OCI-LY3 (cell line): ENCODE measurements around the gene MRPL42.

Experiments
- H2AFZ ChIP-seq: fragments of 200-600, 300-600 bp; shearing (Covaris generic); 2 replicates; pipeline ENCODE4 v1.6.0; 2014; ENCODE audit warnings: antibody characterized with exemption, low read depth, low read length
- H3K27ac ChIP-seq: fragments of 200-600, 300-600 bp; sonication (generic); 2 replicates; pipeline ENCODE4 v1.5.1; 2014; ENCODE audit warnings: mild to moderate bottlenecking, low read length, moderate library complexity, mixed read lengths
- H3K27me3 ChIP-seq: fragments of 200-600, 300-600 bp; sonication (generic); 2 replicates; pipeline ENCODE4 v1.6.1; 2014; ENCODE audit warnings: low read depth, low read length, mixed read lengths
- H3K36me3 ChIP-seq: fragments of 200-600, 300-600 bp; sonication (generic); replicated peaks from 2 replicates; pipeline ENCODE3; 2014; ENCODE audit warnings: low read depth, low read length, mixed read lengths
- H3K4me1 ChIP-seq: fragments of 300-600, 200-600 bp; sonication (generic); 2 replicates; pipeline ENCODE4 v1.6.1; 2014; ENCODE audit warnings: low read length, mixed read lengths
- H3K4me2 ChIP-seq: fragments of 200-600, 300-600 bp; sonication (generic); 2 replicates; pipeline ENCODE4 v1.6.1; 2014; ENCODE audit warnings: low read length, mixed read lengths
- H3K4me3 ChIP-seq: fragments of 300-600, 200-600 bp; sonication (generic); 2 replicates; pipeline ENCODE4 v1.5.1; 2014; ENCODE audit warnings: antibody characterized with exemption, mild to moderate bottlenecking, low read length, moderate library complexity
- H3K79me2 ChIP-seq: fragments of 300-600, 200-600 bp; shearing (Covaris generic); 2 replicates; pipeline ENCODE4 v1.6.1; 2014; ENCODE audit warnings: mild to moderate bottlenecking, low read length, mixed read lengths
- H3K9ac ChIP-seq: fragments of 300-600, 200-600 bp; shearing (Covaris generic); 2 replicates; pipeline ENCODE4 v1.6.0; 2014; ENCODE audit warnings: mild to moderate bottlenecking, low read length, moderate library complexity
- H3K9me3 ChIP-seq: fragments of 200-600, 300-600 bp; shearing (Covaris generic); 2 replicates; pipeline ENCODE4 v1.6.1; 2014; ENCODE audit warnings: low read length, mixed read lengths; ENCODE audit not compliant: insufficient read depth
- H4K20me1 ChIP-seq: fragments of 200-600, 300-600 bp; sonication (generic); 2 replicates; pipeline ENCODE4 v1.6.1; 2016; ENCODE audit warnings: low read length, mixed read lengths; ENCODE audit not compliant: insufficient read depth
- EZH2phosphoT487 ChIP-seq: fragments of 200-600 bp; shearing (Covaris generic); IDR thresholded peaks from 2 replicates; pipeline ENCODE4 v1.6.1; 2018; ENCODE audit warnings: antibody characterized with exemption, mixed run types, low read depth
- TF ChIP-seq, protein P1 (sequence below): fragments of 200-600, 300-600 bp; sonication (generic); IDR thresholded peaks from 2 replicates; pipeline ENCODE4 v1.5.1; 2014; ENCODE audit warnings: antibody characterized with exemption, low read length, low read depth

MRPL42 gene

DNA sequence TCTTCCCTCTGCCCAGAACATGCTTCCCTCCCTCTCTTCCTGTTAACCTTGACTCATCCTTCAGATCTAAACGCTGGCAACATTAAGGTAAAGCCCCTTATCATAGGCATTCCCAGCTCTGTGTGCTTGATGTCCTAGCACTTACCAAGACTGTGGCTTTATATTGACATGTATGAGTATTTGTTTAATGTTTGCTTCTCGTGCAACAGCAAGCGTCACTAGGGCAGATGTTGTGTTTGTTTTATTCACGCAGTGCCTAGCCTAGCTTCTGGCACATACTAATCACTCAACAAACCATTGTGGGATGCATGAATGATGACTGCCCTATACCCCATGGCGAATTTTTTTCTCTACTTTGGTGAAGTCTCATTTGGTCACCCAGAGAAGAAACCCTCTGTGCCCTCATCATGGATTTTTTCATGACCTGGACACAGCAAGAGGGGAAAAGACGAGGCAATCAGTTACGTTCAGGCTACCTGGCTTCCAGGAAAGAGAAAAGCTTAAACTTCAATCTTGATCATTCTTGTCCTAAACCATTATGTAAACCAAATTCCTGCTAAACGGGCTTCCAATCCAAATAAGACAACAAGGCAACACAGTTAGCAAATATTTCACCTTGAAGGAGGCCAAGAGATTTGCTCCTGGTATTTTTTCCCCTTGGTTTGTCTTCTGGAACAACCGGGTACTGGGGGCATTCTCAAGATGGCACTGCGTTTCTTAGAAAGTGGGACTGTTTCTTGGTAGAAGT is 57.2 kb downstream of the MRPL42 start:
- TF ChIP-seq, protein P1, sequence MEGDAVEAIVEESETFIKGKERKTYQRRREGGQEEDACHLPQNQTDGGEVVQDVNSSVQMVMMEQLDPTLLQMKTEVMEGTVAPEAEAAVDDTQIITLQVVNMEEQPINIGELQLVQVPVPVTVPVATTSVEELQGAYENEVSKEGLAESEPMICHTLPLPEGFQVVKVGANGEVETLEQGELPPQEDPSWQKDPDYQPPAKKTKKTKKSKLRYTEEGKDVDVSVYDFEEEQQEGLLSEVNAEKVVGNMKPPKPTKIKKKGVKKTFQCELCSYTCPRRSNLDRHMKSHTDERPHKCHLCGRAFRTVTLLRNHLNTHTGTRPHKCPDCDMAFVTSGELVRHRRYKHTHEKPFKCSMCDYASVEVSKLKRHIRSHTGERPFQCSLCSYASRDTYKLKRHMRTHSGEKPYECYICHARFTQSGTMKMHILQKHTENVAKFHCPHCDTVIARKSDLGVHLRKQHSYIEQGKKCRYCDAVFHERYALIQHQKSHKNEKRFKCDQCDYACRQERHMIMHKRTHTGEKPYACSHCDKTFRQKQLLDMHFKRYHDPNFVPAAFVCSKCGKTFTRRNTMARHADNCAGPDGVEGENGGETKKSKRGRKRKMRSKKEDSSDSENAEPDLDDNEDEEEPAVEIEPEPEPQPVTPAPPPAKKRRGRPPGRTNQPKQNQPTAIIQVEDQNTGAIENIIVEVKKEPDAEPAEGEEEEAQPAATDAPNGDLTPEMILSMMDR = no peak
- no peak for TF ChIP-seq EZH2phosphoT487
- H3K36me3 ChIP-seq = no peaks in the 10 kb centered on the region
- H3K9me3 ChIP-seq = no peaks in the 10 kb centered on the region
- H3K27ac ChIP-seq = no peak overlapping the region
- H3K4me2 ChIP-seq = no peak overlapping the region
- no peak overlapping the region for H3K9ac ChIP-seq
- 0 out of 2 replicates have a peak, but pooled peaks cover 3% of the 10 kb centered on the region for H3K27me3 ChIP-seq
- H3K4me1 ChIP-seq = no peaks in the 10 kb centered on the region
- no peak overlapping the region for H2AFZ ChIP-seq
- H3K4me3 ChIP-seq = no peak overlapping the region
- H3K79me2 ChIP-seq = no peaks in the 10 kb centered on the region
- no peaks in the 10 kb centered on the region for H4K20me1 ChIP-seq

DNA sequence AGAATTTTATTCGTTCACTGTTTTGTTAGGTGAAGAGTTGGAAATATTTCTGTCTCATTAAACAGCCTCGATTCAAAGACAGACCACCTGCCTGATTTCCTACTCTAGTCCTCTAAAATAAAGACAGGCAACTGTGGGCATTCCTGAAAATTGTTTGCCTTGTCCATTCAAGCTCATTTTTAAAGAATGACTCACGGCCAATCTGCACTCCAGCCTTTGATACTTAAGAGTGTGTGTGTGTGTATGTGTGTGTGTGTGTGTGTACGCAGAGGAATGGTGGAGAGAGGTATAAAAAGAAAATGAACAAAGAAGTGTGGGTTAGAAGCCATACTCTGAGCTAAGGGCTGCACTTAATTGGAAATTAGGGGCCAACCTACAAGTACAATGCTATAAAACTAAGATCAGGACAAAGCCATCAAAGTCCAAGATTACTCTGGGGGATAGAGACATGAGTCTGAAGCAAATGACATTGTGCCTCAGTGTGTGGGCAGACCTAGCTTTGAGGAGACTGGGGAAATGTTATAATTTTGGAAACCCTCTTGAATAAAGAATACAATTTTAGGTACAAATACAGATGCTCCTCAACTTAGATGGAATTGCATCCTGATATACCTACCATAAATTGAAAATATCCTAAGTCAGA is 59.6 kb downstream of the MRPL42 start:
- no peaks in the 10 kb centered on the region for H3K36me3 ChIP-seq
- no peak overlapping the region for H3K9ac ChIP-seq
- no peaks in the 10 kb centered on the region for H3K79me2 ChIP-seq
- no peak overlapping the region for H3K4me3 ChIP-seq
- H4K20me1 ChIP-seq = no peaks in the 10 kb centered on the region
- H3K27ac ChIP-seq = no peak overlapping the region
- H3K9me3 ChIP-seq = no peaks in the 10 kb centered on the region
- no peak overlapping the region for H3K4me2 ChIP-seq
- TF ChIP-seq, protein P1 = no peak
- no peak for TF ChIP-seq EZH2phosphoT487
- no peak overlapping the region for H2AFZ ChIP-seq
- H3K27me3 ChIP-seq = 0 out of 2 replicates have a peak, but pooled peaks cover 3% of the 10 kb centered on the region
- H3K4me1 ChIP-seq = no peaks in the 10 kb centered on the region

GRCh38 chr12:93530358-93530757 is 63.0 kb downstream of the MRPL42 start:
- Histone ChIP-seq H3K4me3 (no peak overlapping the region), H3K4me1 (no peaks in the 10 kb centered on the region), H4K20me1 (no peaks in the 10 kb centered on the region), H3K4me2 (no peak overlapping the region), H3K9ac (no peak overlapping the region), H3K79me2 (no peaks in the 10 kb centered on the region), H2AFZ (no peak overlapping the region), H3K36me3 (no peaks in the 10 kb centered on the region), H3K9me3 (no peaks in the 10 kb centered on the region), H3K27me3 (no peaks in the 10 kb centered on the region), H3K27ac (no peak overlapping the region)
- TF ChIP-seq, protein P1 = no peak
- no peak for TF ChIP-seq EZH2phosphoT487

DNA sequence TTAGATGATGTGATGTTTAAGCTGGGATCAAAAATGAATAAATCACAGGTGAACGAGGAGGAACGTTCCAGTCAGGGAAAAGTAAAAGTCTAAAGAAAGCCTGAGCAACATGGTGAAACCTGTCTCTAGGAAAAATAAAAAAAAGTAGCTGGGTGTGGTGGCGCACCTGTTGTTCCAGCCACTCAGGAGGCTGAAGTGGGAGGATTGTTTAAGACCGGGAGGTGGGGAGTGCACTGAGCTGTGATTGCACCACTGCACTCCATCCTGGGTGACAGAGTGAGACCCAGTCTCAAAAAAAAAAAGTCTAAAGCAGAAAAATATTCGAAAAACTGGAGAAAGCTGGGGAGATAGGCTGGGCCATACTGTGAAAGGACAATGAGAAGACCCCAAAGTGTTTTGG is 66.0 kb downstream of the MRPL42 start:
- H3K9ac ChIP-seq = no peak overlapping the region

More for the DNA sequence above, 66.0 kb downstream of the MRPL42 start:
- TF ChIP-seq, protein P1 = no peak
- no peak for TF ChIP-seq EZH2phosphoT487
- H4K20me1 ChIP-seq = no peaks in the 10 kb centered on the region
- H3K4me3 ChIP-seq = no peak overlapping the region
- H3K4me1 ChIP-seq = peaks cover 10% of the 10 kb centered on the region
- no peak overlapping the region for H2AFZ ChIP-seq
- H3K79me2 ChIP-seq = no peaks in the 10 kb centered on the region
- no peaks in the 10 kb centered on the region for H3K36me3 ChIP-seq
- no peaks in the 10 kb centered on the region for H3K27me3 ChIP-seq
- no peak overlapping the region for H3K4me2 ChIP-seq
- H3K27ac ChIP-seq = no peak overlapping the region
- no peaks in the 10 kb centered on the region for H3K9me3 ChIP-seq
